ENCODE data around the gene HPCAL4.
A peak's percentile ranks its signal among the peaks of the same experiment; 100 is the strongest.

HPCAL4 gene

GRCh38 chr1:39676948-39677548 lies 14.2 kb downstream of the HPCAL4 start:
- peak; percentile 13 for DNase-seq (ENCODE audit: low spot score)

- DNase-seq (ENCODE audit: low spot score): no peak
These were observed 16.0 kb downstream of the HPCAL4 start for GRCh38 chr1:39675220-39675619.

- DNase-seq (ENCODE audit: low spot score): no peak
These were observed 18.0 kb downstream of the HPCAL4 start for GRCh38 chr1:39673215-39673614.

GRCh38 chr1:39672551-39672947 lies 18.7 kb downstream of the HPCAL4 start:
- no peak for DNase-seq (ENCODE audit: low spot score)

GRCh38 chr1:39671793-39672550 lies 19.3 kb downstream of the HPCAL4 start, which contains the start of gene NT5C1A:
NT5C1A (minus strand) TSS chr1:39672107; CDS start chr1:39672038, 69 bp downstream.
- no peak for DNase-seq (ENCODE audit: low spot score)

GRCh38 chr1:39671433-39671792 lies 19.8 kb downstream of the HPCAL4 start:
- no peak for DNase-seq (ENCODE audit: low spot score)

- no peak for DNase-seq (ENCODE audit: low spot score)
These were observed 20.5 kb downstream of the HPCAL4 start for GRCh38 chr1:39670689-39671088.

- DNase-seq (ENCODE audit: low spot score): no peak
These were observed 22.3 kb downstream of the HPCAL4 start for GRCh38 chr1:39668894-39669293.

- DNase-seq (ENCODE audit: low spot score): no peak
These were observed 23.1 kb downstream of the HPCAL4 start for GRCh38 chr1:39668111-39668510.

GRCh38 chr1:39666772-39667171 lies 24.5 kb downstream of the HPCAL4 start:
- DNase-seq (ENCODE audit: low spot score): no peak

GRCh38 chr1:39663559-39663958 lies 27.7 kb downstream of the HPCAL4 start:
- DNase-seq (ENCODE audit: low spot score): no peak

- DNase-seq (ENCODE audit: low spot score): no peak
These were observed 28.4 kb downstream of the HPCAL4 start for GRCh38 chr1:39662861-39663260.

GRCh38 chr1:39659538-39659937 lies 31.7 kb downstream of the HPCAL4 start:
- no peak for DNase-seq (ENCODE audit: low spot score)

- DNase-seq (ENCODE audit: low spot score): no peak
These were observed 32.1 kb downstream of the HPCAL4 start for GRCh38 chr1:39659110-39659509.

GRCh38 chr1:39657923-39658485 lies 33.2 kb downstream of the HPCAL4 start:
- DNase-seq (ENCODE audit: low spot score): peak; percentile 60

- no peak for DNase-seq (ENCODE audit: low spot score)
These were observed 33.8 kb downstream of the HPCAL4 start for GRCh38 chr1:39657402-39657801.

- no peak for DNase-seq (ENCODE audit: low spot score)
These were observed 34.8 kb downstream of the HPCAL4 start for GRCh38 chr1:39656391-39656790.

- no peak for DNase-seq (ENCODE audit: low spot score)
These were observed 35.5 kb downstream of the HPCAL4 start for GRCh38 chr1:39655578-39656268.

- no peak for DNase-seq (ENCODE audit: low spot score)
These were observed 36.9 kb downstream of the HPCAL4 start for GRCh38 chr1:39654291-39654690.

- DNase-seq (ENCODE audit: low spot score): peak; percentile 57
These were observed 37.6 kb downstream of the HPCAL4 start for GRCh38 chr1:39653546-39654031.

GRCh38 chr1:39652554-39652953 lies 38.7 kb downstream of the HPCAL4 start:
- no peak for DNase-seq (ENCODE audit: low spot score)

- no peak for DNase-seq (ENCODE audit: low spot score)
These were observed 39.1 kb downstream of the HPCAL4 start for GRCh38 chr1:39652105-39652504.

- no peak for DNase-seq (ENCODE audit: low spot score)
These were observed 40.8 kb downstream of the HPCAL4 start for GRCh38 chr1:39650431-39650830.

Measured in COLO829 (cell line).